DOHH2 (cell line): ENCODE data around the gene SRRM1.

ENCODE experiments used
- H3F3A ChIP-seq: fragments of 200-600 bp; sonication (generic), shearing (Covaris generic); 2 replicates; pipeline ENCODE4 v1.6.0; 2016; ENCODE audit warnings: antibody characterized with exemption, mild to moderate bottlenecking; ENCODE audit not compliant: control insufficient read depth, insufficient read depth
- H3K27ac ChIP-seq: fragments of 200-600 bp; sonication (generic); 2 replicates; pipeline ENCODE4 v1.5.1; 2014; ENCODE audit warnings: low read depth, mild to moderate bottlenecking, low read length, moderate library complexity
- H3K27me3 ChIP-seq: fragments of 200-600 bp; sonication (generic); 2 replicates; pipeline ENCODE4 v1.6.1; 2014; ENCODE audit warnings: mild to moderate bottlenecking, low read length, mixed read lengths; ENCODE audit not compliant: control insufficient read depth
- H3K36me3 ChIP-seq: fragments of 200-600 bp; sonication (generic); 2 replicates; pipeline ENCODE4 v1.6.1; 2014; ENCODE audit warnings: mild to moderate bottlenecking, low read length, moderate library complexity, mixed read lengths; ENCODE audit not compliant: control insufficient read depth
- H3K4me1 ChIP-seq: fragments of 200-600 bp; sonication (generic); 2 replicates; pipeline ENCODE4 v1.6.1; 2014; ENCODE audit warnings: mild to moderate bottlenecking, low read length, mixed read lengths; ENCODE audit not compliant: control insufficient read depth
- H3K4me2 ChIP-seq: fragments of 200-600 bp; sonication (generic); 2 replicates; pipeline ENCODE4 v1.6.0; 2014; ENCODE audit warnings: mild to moderate bottlenecking, low read length, moderate library complexity
- H3K4me3 ChIP-seq: fragments of 200-600 bp; sonication (generic); 2 replicates; pipeline ENCODE4 v1.5.1; 2014; ENCODE audit warnings: mild to moderate bottlenecking, low read length, mixed read lengths
- H3K79me2 ChIP-seq: fragments of 200-600 bp; sonication (generic); 2 replicates; pipeline ENCODE4 v1.6.1; 2014; ENCODE audit warnings: mild to moderate bottlenecking, low read length, mixed read lengths; ENCODE audit not compliant: control insufficient read depth
- H3K9me2 ChIP-seq: fragments of 200-600 bp; sonication (generic); replicated peaks from 2 replicates; pipeline ENCODE4 v1.6.1; 2014; ENCODE audit warnings: mild to moderate bottlenecking, low read length, mixed read lengths; ENCODE audit not compliant: control insufficient read depth
- H3K9me3 ChIP-seq: fragments of 200-600 bp; sonication (generic); 2 replicates; pipeline ENCODE4 v1.6.1; 2014; ENCODE audit warnings: antibody characterized with exemption, low read length, mixed read lengths; ENCODE audit not compliant: control insufficient read depth, insufficient read depth
- H4K20me1 ChIP-seq: fragments of 200-600 bp; sonication (generic); 2 replicates; pipeline ENCODE4 v1.6.0; 2014; ENCODE audit warnings: low read depth, mild to moderate bottlenecking, antibody characterized with exemption, low read length, moderate library complexity; ENCODE audit not compliant: control insufficient read depth, insufficient read depth
- CTCF ChIP-seq: fragments of 200-600 bp; sonication (generic); IDR thresholded peaks from one replicate; pipeline ENCODE4 v1.5.1; 2014; ENCODE audit warnings: antibody characterized with exemption, mild to moderate bottlenecking, low read depth, low read length; ENCODE audit not compliant: poor library complexity, severe bottlenecking
- EZH2phosphoT487 ChIP-seq: fragments of 200-600 bp; sonication (generic); IDR thresholded peaks from 2 replicates; pipeline ENCODE4 v1.6.1; 2017; ENCODE audit warnings: borderline replicate concordance, mild to moderate bottlenecking, antibody characterized with exemption, low read length, moderate library complexity, mixed read lengths

The SRRM1 gene

GRCh38 chr1:24709791-24710441 is 66.8 kb downstream of the SRRM1 start:
- Histone ChIP-seq H4K20me1 (no peaks in the 10 kb centered on the region), H3K9me3 (no peaks in the 10 kb centered on the region), H3F3A (no peaks in the 10 kb centered on the region; the same call in 1 of the 2 replicates), H3K79me2 (no peaks in the 10 kb centered on the region), H3K4me3 (no peak overlapping the region), H3K27ac (no peak overlapping the region), H3K4me1 (peaks cover 15% of the 10 kb centered on the region), H3K9me2 (no peaks in the 10 kb centered on the region), H3K27me3 (no peaks in the 10 kb centered on the region), H3K4me2 (no peak overlapping the region), H3K36me3 (no peaks in the 10 kb centered on the region)
- TF ChIP-seq EZH2phosphoT487: no peak
- no peak for TF ChIP-seq CTCF

GRCh38 chr1:24711329-24711728 is 68.2 kb downstream of the SRRM1 start:
- Histone ChIP-seq H4K20me1 (no peaks in the 10 kb centered on the region), H3K9me3 (no peaks in the 10 kb centered on the region), H3K27me3 (no peaks in the 10 kb centered on the region), H3K36me3 (no peaks in the 10 kb centered on the region), H3K79me2 (no peaks in the 10 kb centered on the region), H3K9me2 (no peaks in the 10 kb centered on the region), H3K4me2 (no peak overlapping the region), H3K4me3 (no peak overlapping the region), H3F3A (no peaks in the 10 kb centered on the region; the same call in 1 of the 2 replicates), H3K4me1 (peaks cover 5% of the 10 kb centered on the region), H3K27ac (no peak overlapping the region)
- TF ChIP-seq EZH2phosphoT487: no peak
- TF ChIP-seq CTCF: no peak

- H3K79me2 ChIP-seq: no peaks in the 10 kb centered on the region
- peaks cover 5% of the 10 kb centered on the region for H3K4me1 ChIP-seq
- no peak overlapping the region for H3K27ac ChIP-seq
- H3K36me3 ChIP-seq: no peaks in the 10 kb centered on the region
- H3K4me3 ChIP-seq: no peak overlapping the region
- H3K9me2 ChIP-seq: no peaks in the 10 kb centered on the region
- H3F3A ChIP-seq: no peaks in the 10 kb centered on the region; the same call in 1 of the 2 replicates
- H3K27me3 ChIP-seq: no peaks in the 10 kb centered on the region
- no peaks in the 10 kb centered on the region for H4K20me1 ChIP-seq
- TF ChIP-seq CTCF (no peak), EZH2phosphoT487 (no peak)
- H3K4me2 ChIP-seq: no peak overlapping the region
- no peaks in the 10 kb centered on the region for H3K9me3 ChIP-seq
Measured at GRCh38 chr1:24713176-24713575, 70.1 kb downstream of the SRRM1 start.
